Stimulated activated CD8-positive, alpha-beta memory T cell treated with anti-CD3 and anti-CD28 coated beads, Interleukin-4, amount 100 ng/mL, for 48 hours (primary cell): ENCODE results near the gene GAPDH.
"Not testable (repeated sequence)": the region's sequence is repeated elsewhere in the genome, so short reads cannot be mapped to it uniquely, and the experiment has no call there.

Experiments used
- DNase-seq: peaks from one replicate; pipeline ENCODE4 v3.0.0-alpha.2; 2020

Gene GAPDH

DNA sequence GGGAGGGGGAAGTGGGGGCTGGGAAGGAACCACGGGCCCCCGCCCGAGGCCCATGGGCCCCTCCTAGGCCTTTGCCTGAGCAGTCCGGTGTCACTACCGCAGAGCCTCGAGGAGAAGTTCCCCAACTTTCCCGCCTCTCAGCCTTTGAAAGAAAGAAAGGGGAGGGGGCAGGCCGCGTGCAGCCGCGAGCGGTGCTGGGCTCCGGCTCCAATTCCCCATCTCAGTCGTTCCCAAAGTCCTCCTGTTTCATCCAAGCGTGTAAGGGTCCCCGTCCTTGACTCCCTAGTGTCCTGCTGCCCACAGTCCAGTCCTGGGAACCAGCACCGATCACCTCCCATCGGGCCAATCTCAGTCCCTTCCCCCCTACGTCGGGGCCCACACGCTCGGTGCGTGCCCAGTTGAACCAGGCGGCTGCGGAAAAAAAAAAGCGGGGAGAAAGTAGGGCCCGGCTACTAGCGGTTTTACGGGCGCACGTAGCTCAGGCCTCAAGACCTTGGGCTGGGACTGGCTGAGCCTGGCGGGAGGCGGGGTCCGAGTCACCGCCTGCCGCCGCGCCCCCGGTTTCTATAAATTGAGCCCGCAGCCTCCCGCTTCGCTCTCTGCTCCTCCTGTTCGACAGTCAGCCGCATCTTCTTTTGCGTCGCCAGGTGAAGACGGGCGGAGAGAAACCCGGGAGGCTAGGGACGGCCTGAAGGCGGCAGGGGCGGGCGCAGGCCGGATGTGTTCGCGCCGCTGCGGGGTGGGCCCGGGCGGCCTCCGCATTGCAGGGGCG lies at the start of gene GAPDH:
Gene GAPDH, plus strand, starts transcription at position 595 of the 772 bp plus-strand sequence. CDS start 316 bp downstream, outside the sequence.
- peak; percentile 93 for DNase-seq

DNA sequence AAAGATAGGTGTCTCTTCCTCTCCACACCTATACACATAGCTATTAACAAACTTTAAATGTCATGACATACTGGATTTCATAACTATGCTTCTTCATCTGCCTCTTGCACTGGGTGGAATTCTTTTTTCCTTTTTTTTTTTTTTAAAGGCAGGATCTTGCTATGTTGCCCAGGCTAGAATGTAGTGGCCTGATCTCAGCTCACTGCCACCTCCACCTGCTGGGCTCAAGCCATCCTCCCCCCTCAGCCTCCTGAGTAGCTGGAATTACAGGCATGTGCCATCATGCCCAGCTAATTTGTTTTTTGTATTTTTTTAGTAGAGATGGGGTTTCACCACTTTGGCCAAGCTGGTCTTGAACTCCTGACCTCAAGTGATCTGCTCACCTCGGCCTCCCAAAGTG lies 46.1 kb upstream of the GAPDH start:
- DNase-seq = no peak

DNA sequence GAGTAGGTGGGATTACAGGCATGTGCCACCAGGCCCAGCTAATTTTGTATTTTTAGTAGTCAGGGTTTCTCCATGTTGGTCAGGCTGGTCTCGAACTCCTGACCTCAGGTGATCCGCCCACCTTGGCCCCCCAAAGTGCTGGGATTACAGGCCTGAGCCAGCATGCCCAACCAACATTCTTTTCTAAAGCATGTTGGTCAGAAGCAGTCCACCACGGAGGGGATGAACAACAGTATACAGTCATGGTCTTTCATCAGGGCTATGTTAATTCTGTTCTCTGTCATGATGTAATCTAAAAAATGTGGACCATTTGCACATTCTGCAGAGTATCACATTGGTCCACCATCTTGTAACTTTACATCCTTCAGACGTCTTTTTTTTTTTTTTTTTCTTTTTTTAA lies 44.9 kb upstream of the GAPDH start:
- DNase-seq = no peak

DNA sequence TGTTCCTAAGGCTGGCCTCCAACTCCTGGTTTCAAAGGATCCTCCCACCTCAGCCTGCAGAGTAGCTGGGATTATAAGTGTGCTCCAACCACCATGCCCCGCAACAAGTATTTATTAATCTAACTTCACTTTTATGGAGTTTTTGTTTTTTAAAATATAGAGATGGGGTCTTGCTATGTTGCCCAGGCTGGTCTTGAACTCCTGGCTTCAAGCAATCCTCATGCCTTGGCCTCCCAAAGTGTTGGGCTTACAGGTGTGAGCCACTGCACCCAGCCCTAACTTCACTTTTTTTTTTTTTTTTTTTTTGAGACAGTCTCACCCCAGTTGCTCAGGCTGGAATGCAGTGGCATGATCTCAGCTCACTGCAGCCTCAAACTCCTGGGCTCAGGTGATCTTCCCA lies 43.6 kb upstream of the GAPDH start:
- not testable (repeated sequence) for DNase-seq

DNA sequence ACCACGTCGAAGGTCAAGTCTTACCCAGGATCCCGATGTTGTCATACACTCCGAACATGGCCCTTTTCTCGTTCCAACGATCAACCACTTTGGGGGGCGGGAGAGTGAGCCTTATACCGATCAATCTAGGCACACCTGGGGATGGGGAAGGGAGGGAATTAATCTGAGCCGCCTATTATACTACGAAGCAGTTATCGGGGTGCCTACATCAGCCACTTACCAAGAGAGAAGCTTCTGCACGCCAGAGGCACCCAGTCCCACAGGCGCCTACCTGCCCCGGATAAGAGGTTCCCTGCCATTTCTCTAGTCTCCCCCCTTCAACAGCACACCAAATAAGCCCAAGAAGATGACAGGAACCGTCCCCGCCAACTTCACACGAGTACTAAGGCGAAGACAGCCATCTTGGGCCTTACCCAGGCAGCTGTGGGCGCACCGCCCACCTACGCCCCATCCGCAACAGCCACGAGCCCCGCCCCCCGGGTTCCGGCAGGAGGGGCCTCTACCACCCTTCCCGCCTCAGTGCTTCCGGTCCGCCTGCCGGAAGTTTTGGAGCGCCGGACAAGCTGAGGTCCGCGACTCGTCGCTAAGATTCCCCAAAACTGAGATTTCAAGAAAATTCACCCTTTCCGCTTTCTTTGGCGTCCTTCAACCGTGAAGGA lies 41.4 kb upstream of the GAPDH start, which contains the start of gene MRPL51:
Gene MRPL51, minus strand, starts transcription at position 425 of the 659 bp plus-strand sequence. Its CDS starts 126 bp downstream, at position 299.
- DNase-seq = peak; percentile 99

DNA sequence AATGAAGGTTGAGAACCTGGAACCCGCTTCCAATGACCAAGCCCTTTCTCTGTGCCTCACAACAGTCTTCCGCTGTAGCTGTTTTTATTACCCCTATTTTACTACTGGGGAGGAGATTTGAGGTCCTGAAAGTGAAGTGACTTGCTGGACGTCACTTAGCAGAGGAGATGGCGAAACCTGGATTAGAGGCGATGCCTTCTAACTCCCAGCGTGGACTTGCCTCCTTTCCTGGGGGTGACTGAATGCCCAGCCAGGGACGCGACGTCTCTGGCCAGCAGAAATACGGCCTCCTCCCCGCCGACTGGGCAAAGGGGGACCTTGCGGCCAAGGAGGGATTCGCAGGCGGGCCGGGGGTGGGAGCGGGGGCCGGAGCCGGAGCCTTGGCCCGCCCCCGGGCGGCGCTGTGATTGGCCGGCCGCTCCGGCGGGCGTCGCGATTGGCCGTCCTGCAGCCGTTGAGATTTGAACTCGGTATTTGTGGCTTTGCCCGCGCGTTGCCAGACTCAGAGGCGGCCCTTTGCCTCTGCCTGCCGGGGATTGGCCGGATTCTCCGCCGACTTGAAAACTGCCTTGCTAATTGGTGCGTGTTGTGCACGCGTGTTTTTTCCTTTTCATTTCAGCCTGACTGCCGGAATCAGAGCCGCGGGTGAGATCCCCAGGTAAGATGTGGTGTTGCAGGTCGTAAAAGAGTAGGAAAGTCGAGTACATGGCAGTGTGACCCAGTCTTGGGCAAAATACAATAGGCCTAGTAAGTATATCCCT lies 40.6 kb upstream of the GAPDH start, which contains the start of gene NCAPD2:
Gene NCAPD2, plus strand, starts transcription at position 606 of the 761 bp plus-strand sequence. CDS start 997 bp downstream, outside the sequence.
- DNase-seq = peak; percentile 95

DNA sequence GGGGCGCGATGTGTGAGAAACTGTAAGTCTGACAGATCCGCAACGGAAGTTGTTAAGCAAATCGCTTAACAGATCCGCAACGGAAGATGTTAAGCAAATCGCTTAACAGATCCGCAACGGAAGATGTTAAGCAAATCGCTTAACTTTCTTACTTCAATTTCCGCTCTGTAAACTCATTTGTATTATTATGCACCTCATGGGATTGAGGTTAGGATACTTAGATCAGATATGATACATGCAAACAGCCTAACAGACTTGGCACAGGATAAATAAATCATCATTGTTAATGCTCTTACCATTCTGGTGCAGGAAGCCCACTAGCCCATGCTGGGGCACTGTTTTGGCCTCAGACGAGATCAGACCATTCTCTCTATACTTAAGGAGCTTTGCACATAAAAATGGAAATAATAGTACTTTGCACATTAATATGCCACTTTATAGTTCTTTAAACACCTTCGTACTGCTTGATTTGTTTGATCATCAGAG lies 40.0 kb upstream of the GAPDH start:
- DNase-seq = peak; percentile 35

DNA sequence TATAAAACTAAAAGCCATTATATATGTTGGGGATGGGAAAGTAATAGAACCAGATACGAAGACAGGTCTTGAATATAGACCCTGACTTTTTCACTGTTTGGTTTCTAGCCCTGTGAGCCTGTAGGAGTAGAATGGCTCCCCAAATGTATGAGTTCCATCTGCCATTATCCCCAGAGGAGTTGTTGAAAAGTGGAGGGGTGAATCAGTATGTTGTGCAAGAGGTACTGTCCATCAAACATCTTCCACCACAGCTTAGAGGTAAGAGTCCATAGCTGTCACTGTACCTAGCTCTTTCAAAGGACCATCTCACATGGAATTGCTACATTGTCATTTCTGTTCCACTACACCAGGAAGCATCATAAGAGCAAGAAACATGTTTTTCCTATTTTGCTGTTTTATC lies 39.3 kb upstream of the GAPDH start:
- DNase-seq = no peak

DNA sequence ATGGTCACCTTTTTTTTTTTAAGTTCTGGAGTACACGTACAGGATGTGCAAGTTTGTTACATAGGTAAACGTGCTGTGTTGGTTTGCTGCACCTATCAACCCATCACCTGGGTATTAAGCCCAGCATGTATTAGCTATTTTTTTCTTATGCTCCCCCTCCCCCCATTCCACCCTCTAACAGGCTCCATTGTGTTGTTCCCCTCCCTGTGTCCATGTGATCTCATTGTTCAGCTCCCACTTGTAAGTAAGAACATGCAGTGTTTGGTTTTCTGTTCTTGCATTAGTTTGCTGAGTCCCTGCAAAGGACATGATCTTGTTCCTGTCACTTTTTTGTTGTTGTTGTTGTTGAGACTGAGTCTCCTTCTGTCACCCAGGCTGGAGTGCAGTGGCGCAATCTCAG lies 37.0 kb upstream of the GAPDH start:
- DNase-seq = not testable (repeated sequence)

DNA sequence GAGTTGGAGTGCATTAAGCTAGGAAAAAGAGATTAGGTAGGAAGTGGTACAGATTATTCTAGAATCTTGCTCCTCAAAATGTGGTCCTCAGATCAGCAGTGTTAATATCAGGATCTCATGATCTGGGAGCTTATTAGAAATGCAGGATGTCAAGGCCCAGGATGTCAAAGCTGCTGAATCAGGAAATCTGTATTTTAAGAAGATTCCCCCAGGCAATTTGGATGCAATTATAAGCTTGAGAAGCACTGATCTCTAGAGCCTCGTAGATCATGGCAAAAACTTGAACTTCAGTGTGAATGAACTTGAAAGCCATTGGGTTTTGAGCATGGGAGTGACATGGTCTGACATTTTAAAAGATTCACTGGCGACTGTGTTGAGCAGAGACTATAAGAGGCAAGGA lies 33.9 kb upstream of the GAPDH start:
- DNase-seq = no peak

DNA sequence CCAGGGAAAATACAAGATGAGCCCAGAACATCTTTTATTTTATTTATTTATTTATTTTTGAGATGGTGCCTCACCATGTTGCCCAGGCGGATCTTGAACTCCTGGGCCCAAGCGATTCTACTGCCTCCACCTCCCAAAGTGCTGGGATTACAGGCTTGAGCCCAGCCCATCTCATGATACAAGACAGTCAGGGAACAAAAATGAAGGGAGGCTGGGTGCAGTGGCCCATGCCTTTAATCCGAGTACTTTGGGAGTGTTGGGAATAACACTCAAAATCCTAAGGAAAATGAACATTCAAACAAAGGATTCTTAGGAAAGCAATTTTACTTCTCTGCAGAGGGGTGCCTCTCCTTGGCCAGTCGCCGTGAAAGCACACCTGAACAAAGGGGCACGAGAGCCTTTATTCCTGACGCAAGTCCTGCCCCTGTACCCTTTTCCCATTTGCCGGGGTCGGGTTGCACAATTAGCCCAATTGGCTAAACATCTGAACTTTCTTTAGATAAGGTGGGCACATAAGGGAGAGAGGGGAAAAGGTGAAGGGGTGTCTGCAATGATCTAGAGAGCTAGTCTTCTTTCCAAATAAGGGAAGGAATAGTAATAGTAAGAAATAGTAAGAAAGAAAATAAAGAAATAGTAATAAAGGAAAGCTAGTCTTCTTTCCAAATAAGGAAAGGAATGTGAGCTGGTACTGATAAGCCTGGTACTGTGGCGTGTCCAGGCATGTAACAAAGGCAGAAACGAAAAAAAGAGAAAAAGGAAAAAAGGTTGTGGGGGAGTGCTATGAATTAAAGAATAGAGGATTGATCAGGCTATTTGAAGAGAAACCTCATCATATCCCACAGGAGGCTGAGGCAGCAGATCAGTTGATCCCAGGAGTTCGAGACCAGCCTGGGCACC lies 27.0 kb upstream of the GAPDH start:
- DNase-seq = no peak

DNA sequence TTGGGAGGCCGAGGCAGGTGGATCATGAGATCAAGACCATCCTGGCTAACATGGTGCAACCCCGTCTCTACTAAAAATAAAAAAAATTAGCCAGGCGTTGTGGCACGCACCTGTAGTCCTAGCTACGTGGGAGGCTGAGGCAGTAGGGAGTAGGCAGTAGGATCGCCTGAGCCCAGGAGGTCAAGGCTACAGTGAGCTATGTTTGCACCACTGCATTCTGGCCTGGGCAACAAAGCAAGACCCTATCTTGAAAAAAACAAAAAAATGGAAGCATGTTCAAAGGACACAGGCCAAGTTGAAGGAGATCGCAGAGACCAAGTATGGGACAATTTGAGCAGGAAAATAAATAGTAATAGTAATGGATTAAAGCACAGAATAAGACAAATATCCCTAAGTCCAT lies 26.2 kb upstream of the GAPDH start:
- DNase-seq = no peak

DNA sequence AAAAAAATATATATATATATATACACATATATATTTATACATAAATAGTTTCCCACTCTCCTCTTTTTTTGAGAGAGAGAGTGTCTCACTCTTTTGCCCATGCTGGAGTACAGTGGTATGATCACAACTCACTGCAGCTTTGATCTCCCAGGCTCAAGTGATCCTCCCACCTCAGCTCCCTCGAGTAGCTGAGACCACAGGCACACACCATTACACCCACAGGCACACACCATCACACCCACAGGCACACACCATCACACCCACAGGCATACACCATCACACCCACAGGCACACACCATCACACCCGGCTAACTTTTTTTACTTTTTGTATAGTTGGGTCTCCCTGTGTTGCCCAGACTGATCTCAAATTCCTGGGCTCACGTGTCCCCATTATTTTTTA lies 14.1 kb upstream of the GAPDH start:
- no peak for DNase-seq

DNA sequence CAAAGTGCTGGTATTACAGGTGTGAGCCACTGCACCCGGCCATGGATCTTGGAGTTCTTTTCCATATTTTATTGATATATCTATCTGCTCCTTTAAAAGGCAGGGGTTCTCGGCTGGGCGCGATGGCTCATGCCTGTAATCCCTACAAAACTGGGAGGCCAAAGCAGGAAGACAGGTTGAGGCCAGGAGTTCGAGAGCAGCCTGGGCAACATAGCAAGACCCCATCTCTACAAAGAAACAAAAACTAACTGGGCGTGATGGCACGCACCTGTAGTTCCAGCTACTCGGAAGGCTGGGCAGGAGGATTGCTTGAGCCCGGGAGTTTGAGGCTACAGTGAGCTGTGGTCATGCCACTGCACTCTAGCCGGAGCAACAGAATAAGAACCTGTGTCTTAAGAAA lies 12.1 kb upstream of the GAPDH start:
- no peak for DNase-seq

DNA sequence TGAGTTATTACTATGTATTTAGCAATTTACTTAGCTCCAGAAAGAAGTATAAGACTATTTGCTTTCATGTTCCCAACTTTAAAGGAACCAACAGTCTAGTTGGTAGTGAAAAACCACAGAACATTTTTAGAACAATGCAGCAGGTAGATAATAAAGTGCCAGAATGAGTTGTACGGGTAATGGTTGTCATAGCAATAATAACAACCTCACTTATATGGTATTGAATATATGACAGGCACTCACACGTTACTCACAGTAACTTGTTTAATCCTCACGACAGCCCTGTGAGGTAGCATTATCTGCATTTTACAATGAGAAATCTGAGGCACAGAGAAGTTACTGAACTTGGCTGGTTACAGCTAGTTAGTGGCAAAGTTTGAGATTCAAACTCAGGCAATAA lies 10.6 kb upstream of the GAPDH start:
- DNase-seq = no peak

DNA sequence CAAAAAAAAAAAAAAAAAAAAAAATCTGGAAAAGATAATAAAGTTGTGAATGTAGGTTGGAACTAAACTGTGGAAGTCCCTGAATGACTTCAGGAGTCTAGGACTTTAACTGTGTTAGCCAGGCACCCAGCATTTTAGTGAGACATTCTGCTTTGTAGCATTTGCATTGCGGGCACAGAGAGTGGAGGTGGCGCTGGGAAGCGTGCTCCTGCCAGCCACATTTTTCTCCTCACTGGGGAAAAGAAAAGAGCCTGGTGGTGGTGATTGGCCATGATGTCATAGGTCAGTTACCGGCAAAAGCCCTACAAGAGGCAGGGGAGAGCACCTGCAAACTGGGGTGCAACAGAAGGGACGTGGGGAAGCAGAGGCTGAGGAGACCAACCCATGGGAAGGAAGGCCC lies 9.7 kb upstream of the GAPDH start:
- no peak for DNase-seq

DNA sequence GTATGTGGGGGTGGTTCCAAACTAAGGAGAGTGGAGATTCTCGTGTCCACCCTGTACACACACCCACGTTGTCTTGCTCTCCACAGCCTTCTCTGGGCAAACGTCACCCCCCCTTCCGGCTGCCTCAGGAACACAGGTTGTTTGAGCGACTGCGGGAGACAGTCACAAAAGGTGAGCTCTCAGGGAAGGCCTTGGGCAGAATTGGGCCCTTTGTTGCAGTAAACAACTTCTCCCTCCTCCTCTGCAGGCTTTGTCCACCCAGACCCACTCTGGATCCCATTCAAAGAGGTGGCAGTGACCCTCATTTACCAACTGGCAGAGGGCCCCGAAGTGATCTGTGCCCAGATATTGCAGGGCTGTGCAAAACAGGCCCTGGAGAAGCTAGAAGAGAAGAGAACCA lies 8.1 kb upstream of the GAPDH start:
- no peak for DNase-seq

DNA sequence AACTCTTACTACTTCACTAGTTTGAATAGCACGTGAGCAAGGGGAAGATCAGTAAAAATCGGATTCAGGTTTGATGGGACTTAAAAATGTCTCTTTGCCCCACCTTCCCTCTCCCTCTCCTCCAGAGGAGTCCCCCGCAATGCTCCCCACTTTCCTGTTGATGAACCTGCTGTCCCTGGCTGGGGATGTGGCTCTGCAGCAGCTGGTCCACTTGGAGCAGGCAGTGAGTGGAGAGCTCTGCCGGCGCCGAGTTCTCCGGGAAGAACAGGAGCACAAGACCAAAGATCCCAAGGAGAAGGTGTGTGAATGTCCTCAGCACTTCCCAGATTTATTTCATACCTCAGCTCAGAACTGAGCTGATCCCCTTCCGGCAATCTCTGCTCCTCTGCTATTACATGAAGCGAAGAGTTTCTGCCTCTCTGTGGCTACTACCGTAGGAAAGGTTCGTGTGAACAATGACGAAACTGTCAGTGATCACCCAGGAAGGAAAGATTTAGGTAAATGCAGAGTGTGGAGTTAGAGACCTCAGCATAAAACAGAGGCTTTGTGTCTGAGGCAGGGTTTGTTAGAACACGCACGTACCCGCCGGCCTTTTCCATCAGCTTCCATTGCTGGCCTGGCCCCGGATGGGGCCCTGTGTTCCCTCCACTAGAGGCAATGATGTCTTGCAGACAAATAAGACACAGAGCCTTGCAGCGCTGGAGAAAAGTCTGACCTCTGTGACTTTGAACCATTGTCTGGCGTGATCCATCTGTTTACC lies 7.4 kb upstream of the GAPDH start:
- no peak for DNase-seq

DNA sequence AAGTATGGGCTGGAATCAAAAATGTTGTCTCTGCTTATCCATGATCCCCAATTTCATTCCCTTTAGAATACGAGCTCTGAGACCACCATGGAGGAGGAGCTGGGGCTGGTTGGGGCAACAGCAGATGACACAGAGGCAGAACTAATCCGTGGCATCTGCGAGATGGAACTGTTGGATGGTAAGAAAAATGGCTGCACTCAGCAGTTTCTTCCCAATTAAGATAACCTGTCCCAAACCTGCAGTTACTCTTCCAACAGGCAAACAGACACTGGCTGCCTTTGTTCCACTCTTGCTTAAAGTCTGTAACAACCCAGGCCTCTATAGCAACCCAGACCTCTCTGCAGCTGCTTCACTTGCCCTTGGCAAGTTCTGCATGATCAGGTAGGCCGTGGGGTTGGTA lies 6.6 kb upstream of the GAPDH start:
- no peak for DNase-seq

DNA sequence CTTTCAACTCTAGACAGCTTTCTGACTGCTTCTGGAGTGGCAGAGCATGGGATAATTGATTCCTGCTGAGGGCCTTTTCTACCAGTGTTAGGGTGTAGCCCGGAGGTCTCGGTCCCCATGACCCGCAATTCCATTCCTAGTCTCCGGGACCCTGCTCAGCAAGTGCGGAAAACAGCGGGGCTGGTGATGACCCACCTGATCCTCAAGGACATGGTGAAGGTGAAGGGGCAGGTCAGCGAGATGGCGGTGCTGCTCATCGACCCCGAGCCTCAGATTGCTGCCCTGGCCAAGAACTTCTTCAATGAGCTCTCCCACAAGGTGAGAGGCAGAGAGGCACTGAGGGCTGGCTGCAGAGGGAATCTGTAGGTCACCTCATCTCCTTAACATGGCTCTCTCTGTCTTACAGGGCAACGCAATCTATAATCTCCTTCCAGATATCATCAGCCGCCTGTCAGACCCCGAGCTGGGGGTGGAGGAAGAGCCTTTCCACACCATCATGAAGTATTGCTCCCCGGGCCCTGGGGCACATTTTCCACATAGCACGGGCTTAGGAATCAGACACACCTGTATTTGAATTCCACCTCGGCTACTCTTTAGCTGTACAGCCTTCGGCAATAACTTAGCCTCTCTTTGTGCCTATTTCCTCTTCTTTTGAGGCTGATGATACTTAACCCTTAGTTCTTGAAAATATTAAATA lies 5.6 kb upstream of the GAPDH start:
- DNase-seq = no peak

DNA sequence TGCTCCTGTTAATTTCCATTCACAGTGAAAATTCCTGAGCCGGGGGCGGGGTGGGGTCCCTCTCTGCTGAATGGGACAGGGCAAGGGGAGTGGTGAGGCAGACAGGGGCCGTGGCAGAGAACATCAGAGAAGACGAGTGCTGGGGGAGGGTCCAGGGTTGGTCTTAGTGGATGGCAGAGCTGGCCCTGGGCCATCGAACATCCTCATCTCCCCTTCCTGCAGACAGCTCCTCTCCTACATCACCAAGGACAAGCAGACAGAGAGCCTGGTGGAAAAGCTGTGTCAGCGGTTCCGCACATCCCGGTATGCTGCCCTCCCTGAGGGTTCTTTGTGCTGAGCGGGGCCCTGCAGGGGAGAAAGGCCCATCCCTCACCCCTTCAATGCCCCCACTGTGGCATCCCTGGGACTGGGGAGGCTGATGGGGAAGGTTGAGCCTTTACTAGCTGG lies 5.0 kb upstream of the GAPDH start:
- DNase-seq = no peak
